Measurements from ENCODE around the gene CTSF.
"Not testable (repeated sequence)": the region's sequence is repeated elsewhere in the genome, so short reads cannot be mapped to it uniquely, and the experiment has no call there.

Gene CTSF

DNA sequence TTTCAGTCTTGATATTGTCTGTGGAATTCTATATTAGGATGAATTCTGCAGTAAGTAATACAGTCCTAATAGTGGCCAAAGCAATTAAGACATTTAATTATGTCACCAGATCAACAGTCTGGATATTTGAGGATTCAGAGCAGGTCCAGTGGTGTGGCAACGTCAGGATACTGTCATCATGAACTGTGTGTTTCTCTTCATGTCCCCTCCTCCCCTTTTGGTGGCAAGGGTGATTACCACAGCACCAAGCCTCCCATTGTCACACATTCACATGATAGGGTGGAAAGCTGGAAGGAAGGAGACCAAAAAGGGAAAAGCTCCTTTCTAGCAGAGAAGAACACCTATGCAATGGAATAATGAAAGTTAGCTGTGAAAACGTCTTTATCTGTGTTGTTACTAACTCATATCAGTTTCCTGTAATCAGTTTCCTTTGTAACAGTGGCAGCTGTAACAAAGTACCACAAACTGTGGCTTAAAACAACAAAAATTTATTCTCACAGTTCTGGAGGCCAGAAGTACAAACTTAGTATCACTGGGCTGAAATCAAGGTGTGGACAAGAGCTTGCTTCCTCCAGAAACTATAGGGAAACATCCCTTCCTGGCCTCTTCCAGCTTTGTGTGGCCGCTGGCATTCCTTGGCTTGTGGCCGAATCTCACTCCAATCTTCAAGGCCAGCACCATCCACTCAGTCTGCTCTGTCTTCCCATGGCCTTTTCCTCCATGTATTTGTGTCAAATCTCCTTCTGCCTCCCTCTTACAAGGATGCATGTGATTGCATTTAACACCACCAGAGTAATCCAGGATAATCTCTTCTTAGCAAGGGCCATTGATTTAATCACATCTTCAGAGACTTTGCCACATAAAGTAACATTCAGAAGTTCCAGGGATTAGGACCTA is 41.6 kb upstream of the CTSF start:
- H3K4me3 ChIP-seq (ENCODE audit: low read depth, low read length), result no peak overlapping the region
- DNase-seq (ENCODE audit: low read depth), result no peak
- no peak for TF ChIP-seq POLR2A (IDR thresholded peaks at IDR 0.05; ENCODE audit: extremely low read depth, insufficient read length)
- TF ChIP-seq, protein P1, sequence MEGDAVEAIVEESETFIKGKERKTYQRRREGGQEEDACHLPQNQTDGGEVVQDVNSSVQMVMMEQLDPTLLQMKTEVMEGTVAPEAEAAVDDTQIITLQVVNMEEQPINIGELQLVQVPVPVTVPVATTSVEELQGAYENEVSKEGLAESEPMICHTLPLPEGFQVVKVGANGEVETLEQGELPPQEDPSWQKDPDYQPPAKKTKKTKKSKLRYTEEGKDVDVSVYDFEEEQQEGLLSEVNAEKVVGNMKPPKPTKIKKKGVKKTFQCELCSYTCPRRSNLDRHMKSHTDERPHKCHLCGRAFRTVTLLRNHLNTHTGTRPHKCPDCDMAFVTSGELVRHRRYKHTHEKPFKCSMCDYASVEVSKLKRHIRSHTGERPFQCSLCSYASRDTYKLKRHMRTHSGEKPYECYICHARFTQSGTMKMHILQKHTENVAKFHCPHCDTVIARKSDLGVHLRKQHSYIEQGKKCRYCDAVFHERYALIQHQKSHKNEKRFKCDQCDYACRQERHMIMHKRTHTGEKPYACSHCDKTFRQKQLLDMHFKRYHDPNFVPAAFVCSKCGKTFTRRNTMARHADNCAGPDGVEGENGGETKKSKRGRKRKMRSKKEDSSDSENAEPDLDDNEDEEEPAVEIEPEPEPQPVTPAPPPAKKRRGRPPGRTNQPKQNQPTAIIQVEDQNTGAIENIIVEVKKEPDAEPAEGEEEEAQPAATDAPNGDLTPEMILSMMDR (IDR thresholded peaks at IDR 0.05; ENCODE audit: low read depth, low read length), result no peak
- TF ChIP-seq, protein P2, sequence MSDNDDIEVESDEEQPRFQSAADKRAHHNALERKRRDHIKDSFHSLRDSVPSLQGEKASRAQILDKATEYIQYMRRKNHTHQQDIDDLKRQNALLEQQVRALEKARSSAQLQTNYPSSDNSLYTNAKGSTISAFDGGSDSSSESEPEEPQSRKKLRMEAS (IDR thresholded peaks at IDR 0.05; ENCODE audit: low read depth, low read length), result no peak
- TF ChIP-seq MYC (IDR thresholded peaks at IDR 0.05; ENCODE audit: low read depth, low read length), result no peak

DNA sequence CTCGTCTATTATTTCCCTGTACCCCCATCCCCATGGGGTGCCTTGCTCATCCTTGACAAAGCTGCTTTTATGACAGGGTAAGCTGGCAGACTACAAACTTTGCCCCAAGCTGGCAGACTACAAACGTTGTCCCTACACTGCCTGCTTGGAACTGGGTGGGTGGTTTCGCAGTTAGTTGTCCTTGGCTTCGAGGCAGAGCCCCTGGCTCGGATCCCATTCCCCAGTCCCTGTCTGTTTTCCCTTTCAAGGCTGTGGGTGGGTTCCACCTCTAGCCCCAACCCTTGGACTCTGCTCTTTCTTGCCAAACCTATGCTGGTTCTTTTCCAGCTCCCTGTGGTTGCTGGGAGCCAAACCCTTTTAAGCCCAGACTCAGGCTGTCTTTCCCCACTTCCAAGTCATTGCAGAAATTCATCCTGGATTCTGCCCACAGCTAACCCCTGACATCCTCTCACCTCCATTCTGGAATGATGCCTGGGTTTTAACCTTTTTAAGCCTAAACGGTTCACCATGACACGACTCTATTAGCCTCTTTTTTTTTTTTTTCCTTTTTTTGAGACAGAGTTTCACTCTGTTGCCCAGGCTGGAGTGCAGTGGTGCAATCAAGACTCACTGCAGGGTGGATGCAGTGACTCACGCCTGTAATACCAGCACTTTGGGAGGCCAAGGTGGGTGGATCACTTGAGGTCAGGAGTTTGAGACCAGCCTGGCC is 38.9 kb upstream of the CTSF start:
- DNase-seq (ENCODE audit: low read depth), result no peak
- no peak overlapping the region for H3K4me3 ChIP-seq (ENCODE audit: low read depth, low read length)
- TF ChIP-seq, protein P2 (IDR thresholded peaks at IDR 0.05; ENCODE audit: low read depth, low read length), result no peak
- TF ChIP-seq, protein P1 (IDR thresholded peaks at IDR 0.05; ENCODE audit: low read depth, low read length), result no peak
- TF ChIP-seq MYC (IDR thresholded peaks at IDR 0.05; ENCODE audit: low read depth, low read length) (no peak), POLR2A (IDR thresholded peaks at IDR 0.05; ENCODE audit: extremely low read depth, insufficient read length) (no peak)

DNA sequence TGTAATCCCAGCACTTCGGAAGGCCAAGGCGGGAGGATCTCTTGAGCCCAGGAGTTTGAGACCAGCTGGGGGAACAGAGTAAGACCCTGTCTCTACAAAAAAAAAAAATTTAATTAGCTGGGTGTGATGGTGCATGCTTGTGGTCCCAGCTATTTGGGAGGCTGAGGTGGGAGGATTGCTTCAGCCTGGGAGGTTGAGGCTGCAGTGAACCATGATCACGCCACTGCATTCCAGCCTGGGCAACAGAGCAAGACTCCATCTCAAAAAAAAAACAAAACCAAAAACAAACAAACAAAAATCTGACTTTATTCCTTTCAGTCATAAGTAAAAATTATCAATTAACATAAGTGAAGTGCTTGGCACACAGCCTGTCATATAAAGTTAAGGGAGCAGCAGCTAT is 38.2 kb upstream of the CTSF start:
- H3K4me3 ChIP-seq (ENCODE audit: low read depth, low read length); DNase-seq (ENCODE audit: low read depth): not testable (repeated sequence)

DNA sequence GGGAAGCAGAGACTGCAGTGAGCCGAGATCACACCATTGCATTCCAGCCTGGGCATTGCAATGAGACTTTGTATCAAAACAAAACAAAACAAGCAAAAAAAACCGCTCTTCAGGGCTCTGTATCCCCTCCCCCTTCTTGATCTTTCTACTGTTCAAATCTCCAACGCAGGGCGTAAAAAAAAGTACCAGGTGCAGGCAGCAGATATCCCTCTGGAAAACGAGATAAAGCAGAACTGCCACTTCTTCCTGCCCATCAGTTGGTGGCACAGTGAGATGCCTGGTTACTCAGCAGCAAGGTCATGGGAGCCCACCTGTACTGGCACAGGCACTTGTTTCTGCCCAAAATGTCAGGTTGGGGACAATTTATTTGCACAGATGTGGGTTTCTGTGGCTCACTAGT is 35.7 kb upstream of the CTSF start:
- TF ChIP-seq POLR2A (IDR thresholded peaks at IDR 0.05; ENCODE audit: extremely low read depth, insufficient read length) (no peak), MYC (IDR thresholded peaks at IDR 0.05; ENCODE audit: low read depth, low read length) (no peak)
- TF ChIP-seq, protein P1 (IDR thresholded peaks at IDR 0.05; ENCODE audit: low read depth, low read length), result no peak
- TF ChIP-seq, protein P2 (IDR thresholded peaks at IDR 0.05; ENCODE audit: low read depth, low read length), result no peak
- no peak overlapping the region for H3K4me3 ChIP-seq (ENCODE audit: low read depth, low read length)
- no peak for DNase-seq (ENCODE audit: low read depth)

DNA sequence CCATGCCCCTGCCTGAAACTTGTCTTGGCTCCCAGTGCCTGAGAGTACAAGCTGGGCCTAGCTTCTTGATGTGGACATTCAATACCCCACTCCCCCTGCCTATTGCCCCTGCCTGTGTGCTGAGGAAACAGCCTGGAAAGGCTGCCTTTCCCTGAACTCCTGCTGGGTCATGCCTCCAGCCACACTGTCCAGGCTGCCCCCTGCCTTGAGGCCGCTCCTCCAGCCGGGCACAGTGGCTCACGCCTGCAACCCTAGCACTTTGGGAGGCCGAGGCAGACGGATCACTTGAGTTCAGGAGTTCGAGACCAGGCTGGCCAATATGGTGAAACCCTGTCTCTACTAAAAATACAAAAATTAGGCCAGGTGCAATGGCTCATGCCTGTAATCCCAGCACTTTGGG is 34.7 kb upstream of the CTSF start:
- DNase-seq (ENCODE audit: low read depth), result no peak
- H3K4me3 ChIP-seq (ENCODE audit: low read depth, low read length), result no peak overlapping the region
- no peak for TF ChIP-seq MYC (IDR thresholded peaks at IDR 0.05; ENCODE audit: low read depth, low read length)
- TF ChIP-seq, protein P2 (IDR thresholded peaks at IDR 0.05; ENCODE audit: low read depth, low read length), result no peak
- TF ChIP-seq, protein P1 (IDR thresholded peaks at IDR 0.05; ENCODE audit: low read depth, low read length), result no peak
- no peak for TF ChIP-seq POLR2A (IDR thresholded peaks at IDR 0.05; ENCODE audit: extremely low read depth, insufficient read length)

DNA sequence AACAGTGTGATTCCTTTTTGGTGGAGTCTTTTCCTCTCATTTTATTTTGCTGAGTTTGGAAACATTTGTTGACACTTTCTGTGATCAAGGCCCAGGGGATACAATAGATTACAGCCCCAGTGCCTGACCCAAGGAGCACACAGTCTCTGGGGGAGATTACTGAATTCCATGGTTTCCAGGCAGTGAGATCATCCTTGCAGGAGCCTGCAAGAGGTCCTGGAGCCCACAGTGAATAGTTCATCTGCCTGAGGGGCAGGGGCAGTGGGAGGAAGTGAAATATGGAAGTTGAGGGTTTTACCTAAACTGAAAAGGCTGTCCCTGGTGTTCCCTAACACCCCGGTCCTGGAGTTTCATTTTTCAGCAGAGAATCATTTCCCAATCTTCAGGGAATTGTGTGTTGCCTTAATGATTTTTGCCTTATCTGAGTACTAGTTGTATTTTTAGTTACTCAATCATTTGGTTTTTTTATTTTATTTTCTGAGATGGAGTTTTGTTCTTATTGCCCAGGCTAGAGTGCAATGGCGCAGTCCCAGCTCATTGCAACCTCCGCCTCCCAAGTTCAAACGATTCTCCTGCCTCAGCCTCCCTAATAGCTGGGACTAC is 32.3 kb upstream of the CTSF start:
- TF ChIP-seq, protein P2 (IDR thresholded peaks at IDR 0.05; ENCODE audit: low read depth, low read length), result no peak
- TF ChIP-seq MYC (IDR thresholded peaks at IDR 0.05; ENCODE audit: low read depth, low read length) (no peak), POLR2A (IDR thresholded peaks at IDR 0.05; ENCODE audit: extremely low read depth, insufficient read length) (no peak)
- TF ChIP-seq, protein P1 (IDR thresholded peaks at IDR 0.05; ENCODE audit: low read depth, low read length), result no peak
- no peak overlapping the region for H3K4me3 ChIP-seq (ENCODE audit: low read depth, low read length)
- DNase-seq (ENCODE audit: low read depth), result no peak
